CD4-positive, alpha-beta memory T cell (primary cell): Measurements from ENCODE around the gene SPATA6. TPM values are rescaled to one million over a fixed set of nuclear protein-coding genes. Genes with fewer than 3 reads are reported as not detected.
"Not testable (repeated sequence)": the region's sequence is repeated elsewhere in the genome, so short reads cannot be mapped to it uniquely, and the experiment has no call there.

Experiments used
- CTCF ChIA-PET: fragments of 350-600 bp; sonication (Branson Sonifier 250); formaldehyde crosslinking; loops from one replicate; lab custom pipeline; 2021; ENCODE audit warnings: inconsistent platforms; ENCODE audit not compliant: partially characterized antibody; lab: Charles Lee
- POLR2A ChIA-PET: fragments of 350-600 bp; sonication (Branson Sonifier 250); formaldehyde crosslinking; loops from one replicate; lab custom pipeline; 2021; ENCODE audit not compliant: partially characterized antibody; lab: Charles Lee
- DNase-seq, 5 donors: peaks; one replicate each; pipeline versions ENCODE4 v3.0.0 to v3.0.0-alpha.2; 2020 to 2022; ENCODE audit warnings: mixed read lengths in 1 of 5
- H3K27ac ChIP-seq: one replicate; pipeline ENCODE4 v1.7.0; 2013; ENCODE audit warnings: low read depth, low read length
- H3K27me3 ChIP-seq: 2 replicates; pipeline ENCODE4 v1.7.0; 2013; ENCODE audit warnings: mild to moderate bottlenecking, low read length, moderate library complexity; ENCODE audit not compliant: insufficient read depth
- H3K36me3 ChIP-seq: 2 replicates; pipeline ENCODE4 v1.7.0; 2013; ENCODE audit warnings: mild to moderate bottlenecking, low read length, moderate library complexity; ENCODE audit not compliant: insufficient read depth
- H3K4me1 ChIP-seq: 2 replicates; pipeline ENCODE4 v1.7.0; 2013; ENCODE audit warnings: mild to moderate bottlenecking, low read length, moderate library complexity; ENCODE audit not compliant: insufficient read depth
- H3K4me3 ChIP-seq, 2 donors: one replicate each; pipeline ENCODE4 v1.7.0; 2013; ENCODE audit warnings: low read length in 2 of 2, mild to moderate bottlenecking in 1 of 2
- H3K9me3 ChIP-seq, 2 donors: one replicate each; pipeline ENCODE4 v1.7.0; 2013; ENCODE audit warnings: low read length in 2 of 2, control low read depth in 1 of 2; ENCODE audit not compliant: control insufficient read depth in 1 of 2
- H3K27ac Mint-ChIP-seq, 7 donors: one replicate each; pipeline ENCODE4 v1.8.0; 2020 to 2021; ENCODE audit warnings: mixed read lengths in 7 of 7, mild to moderate bottlenecking in 6 of 7, inconsistent platforms in 3 of 7, moderate library complexity in 3 of 7
- H3K27me3 Mint-ChIP-seq, 2 donors: one replicate each; pipeline ENCODE4 v1.8.0; 2020 to 2021; ENCODE audit warnings: mixed read lengths in 2 of 2
- H3K36me3 Mint-ChIP-seq, 2 donors: one replicate each; pipeline ENCODE4 v1.8.0; 2020 to 2021; ENCODE audit warnings: mixed read lengths in 2 of 2, inconsistent platforms in 1 of 2, mild to moderate bottlenecking in 1 of 2
- H3K4me1 Mint-ChIP-seq, 4 donors: one replicate each; pipeline ENCODE4 v1.8.0; 2020 to 2021; ENCODE audit warnings: mixed read lengths in 4 of 4, mild to moderate bottlenecking in 1 of 4
- H3K4me3 Mint-ChIP-seq, 8 donors: one replicate each; pipeline ENCODE4 v1.8.0; 2020 to 2021; ENCODE audit warnings: mixed read lengths in 8 of 8, mild to moderate bottlenecking in 7 of 8, moderate library complexity in 6 of 8, inconsistent platforms in 3 of 8
- H3K9me3 Mint-ChIP-seq, 8 donors: one replicate each; pipeline ENCODE4 v1.8.0; 2020 to 2021; ENCODE audit warnings: mixed read lengths in 8 of 8, mild to moderate bottlenecking in 5 of 8, inconsistent platforms in 3 of 8, moderate library complexity in 1 of 8
- intact Hi-C: fragments of 100-400 bp; cut with micrococcal nuclease; formaldehyde crosslinking; loops from one replicate; pipeline ENCODE4 v1.15.1; 2023
- polyA plus RNA-seq, 2 donors: library from polyadenylated mRNA; unstranded; fragments of 300-500 nt; fragmentation: Illumina TruSeq; gene quantifications; one replicate each; pipeline ENCODE4 v1.2.3, GENCODE V29; 2021
- total RNA-seq, 2 experiments: library from RNA; stranded (reverse); gene quantifications; one replicate each; pipeline ENCODE4 v1.2.3, GENCODE V29; 2021

The SPATA6 gene
- total and polyA plus RNA-seq, 4 experiments from 2014 or later = 1.0 to 2.7 (median 1.9) TPM

GRCh38 chr1:48480023-48480422, 8.0 kb upstream of the SPATA6 start:
- H3K27ac ChIP-seq, H3K27ac Mint-ChIP-seq, H3K4me1 Mint-ChIP-seq, H3K36me3 Mint-ChIP-seq, H3K27me3 ChIP-seq, POLR2A ChIA-PET, H3K36me3 ChIP-seq, H3K9me3 ChIP-seq, H3K4me3 Mint-ChIP-seq, DNase-seq, intact Hi-C loops, H3K4me1 ChIP-seq, H3K27me3 Mint-ChIP-seq, H3K9me3 Mint-ChIP-seq, CTCF ChIA-PET, H3K4me3 ChIP-seq: not testable (repeated sequence)

GRCh38 chr1:48472638-48473037, 634 bp upstream of the SPATA6 start:
- peaks cover 19 to 30% (median 22%) of the 10 kb centered on the region in 4 donors for H3K4me1 Mint-ChIP-seq
- H3K27ac Mint-ChIP-seq = peak overlapping the region in 6 of 7 donors; percentile 24 to 92 (median 86)
- Histone ChIP-seq H3K9me3 (no peaks in the 10 kb centered on the region), H3K4me3 (peak overlapping the region in 1 of 2 donors; percentile 66), H3K27ac (peak overlapping the region; percentile 36), H3K4me1 (peaks cover 22% of the 10 kb centered on the region), H3K36me3 (no peaks in the 10 kb centered on the region), H3K27me3 (no peaks in the 10 kb centered on the region)
- peaks cover 8 to 13% of the 10 kb centered on the region in 2 donors for H3K27me3 Mint-ChIP-seq
- POLR2A ChIA-PET = no interaction called here
- H3K9me3 Mint-ChIP-seq = peaks cover 0 to 17% (median 5%) of the 10 kb centered on the region in 8 donors
- CTCF ChIA-PET = interaction anchor here (1.1 to 2.4 kb wide), 3 partner anchors 18 to 30 kb away, joined by 3 to 8 read pairs (median 5); no protein-coding TSS in a partner anchor
- intact Hi-C loops = no loop called here
- DNase-seq = no peak
- H3K36me3 Mint-ChIP-seq = no peaks in the 10 kb centered on the region
- H3K4me3 Mint-ChIP-seq = peak overlapping the region; percentile 79 to 96 (median 92)

- Histone ChIP-seq H3K9me3 (no peaks in the 10 kb centered on the region), H3K27me3 (no peaks in the 10 kb centered on the region), H3K4me1 (peaks cover 22% of the 10 kb centered on the region), H3K27ac (peak overlapping the region; percentile 36), H3K4me3 (peak overlapping the region; percentile 49 to 66), H3K36me3 (no peaks in the 10 kb centered on the region)
- H3K27ac Mint-ChIP-seq = peak overlapping the region; percentile 24 to 97 (median 94)
- POLR2A ChIA-PET = no interaction called here
- no peaks in the 10 kb centered on the region for H3K36me3 Mint-ChIP-seq
- intact Hi-C loops = no loop called here
- H3K9me3 Mint-ChIP-seq = peaks cover 0 to 11% (median 5%) of the 10 kb centered on the region in 8 donors
- peaks cover 6 to 10% of the 10 kb centered on the region in 2 donors for H3K27me3 Mint-ChIP-seq
- peaks cover 19 to 30% (median 25%) of the 10 kb centered on the region in 4 donors for H3K4me1 Mint-ChIP-seq
- DNase-seq = no peak
- CTCF ChIA-PET = interaction anchor here (2.4 kb wide), 1 partner anchor 27 kb away, joined by 8 read pairs; no protein-coding TSS in a partner anchor
- peak overlapping the region; percentile 79 to 96 (median 92) for H3K4me3 Mint-ChIP-seq
These were observed 884 bp downstream of the SPATA6 start for GRCh38 chr1:48470950-48471690.

- H3K36me3 Mint-ChIP-seq = no peaks in the 10 kb centered on the region
- intact Hi-C loops = no loop called here
- H3K4me3 Mint-ChIP-seq = peak overlapping the region in 7 of 8 donors; percentile 79 to 96 (median 91)
- H3K27ac Mint-ChIP-seq = peak overlapping the region; percentile 24 to 97 (median 93)
- H3K9me3 Mint-ChIP-seq = peaks cover 0 to 10% (median 5%) of the 10 kb centered on the region in 8 donors
- no peaks in the 10 kb centered on the region for H3K36me3 ChIP-seq
- H3K27me3 Mint-ChIP-seq = peaks cover 6 to 7% of the 10 kb centered on the region in 2 donors
- no peaks in the 10 kb centered on the region for H3K27me3 ChIP-seq
- peaks cover 19 to 30% (median 25%) of the 10 kb centered on the region in 4 donors for H3K4me1 Mint-ChIP-seq
- no peaks in the 10 kb centered on the region for H3K9me3 ChIP-seq
- H3K4me1 ChIP-seq = peaks cover 22% of the 10 kb centered on the region
- POLR2A ChIA-PET = no interaction called here
- H3K4me3 ChIP-seq = no peak overlapping the region
- DNase-seq = no peak
- no peak overlapping the region for H3K27ac ChIP-seq
- CTCF ChIA-PET = no interaction called here
These were observed 1.5 kb downstream of the SPATA6 start for GRCh38 chr1:48470481-48470855.

- H3K4me1 Mint-ChIP-seq = peaks cover 19 to 30% (median 25%) of the 10 kb centered on the region in 4 donors
- Histone ChIP-seq H3K9me3 (no peaks in the 10 kb centered on the region), H3K4me3 (no peak overlapping the region), H3K27ac (no peak overlapping the region), H3K36me3 (no peaks in the 10 kb centered on the region), H3K27me3 (no peaks in the 10 kb centered on the region), H3K4me1 (peaks cover 22% of the 10 kb centered on the region)
- peak overlapping the region; percentile 24 to 97 (median 82) for H3K27ac Mint-ChIP-seq
- intact Hi-C loops = no loop called here
- ChIA-PET CTCF (interaction anchor here (1.1 kb wide), 1 partner anchor 27 kb away, joined by 4 read pairs; no protein-coding TSS in a partner anchor), POLR2A (no interaction called here)
- H3K36me3 Mint-ChIP-seq = no peaks in the 10 kb centered on the region
- H3K27me3 Mint-ChIP-seq = peaks cover 6% of the 10 kb centered on the region in 2 donors
- peaks cover 0 to 8% (median 3%) of the 10 kb centered on the region in 8 donors for H3K9me3 Mint-ChIP-seq
- peak overlapping the region; percentile 5 to 96 (median 84) for H3K4me3 Mint-ChIP-seq
- no peak for DNase-seq
These were observed 2.2 kb downstream of the SPATA6 start for GRCh38 chr1:48469616-48470480.

GRCh38 chr1:48466594-48466993, 5.4 kb downstream of the SPATA6 start:
- POLR2A ChIA-PET = no interaction called here
- Mint-ChIP-seq H3K27me3 (peaks cover 2 to 4% of the 10 kb centered on the region in 2 donors), H3K36me3 (no peaks in the 10 kb centered on the region), H3K27ac (no peak overlapping the region), H3K9me3 (peaks cover 0 to 3% (median 0%) of the 10 kb centered on the region in 8 donors), H3K4me1 (peaks cover 17 to 20% (median 17%) of the 10 kb centered on the region in 4 donors), H3K4me3 (no peak overlapping the region)
- CTCF ChIA-PET = no interaction called here
- DNase-seq = no peak
- Histone ChIP-seq H3K27ac (no peak overlapping the region), H3K36me3 (no peaks in the 10 kb centered on the region), H3K4me3 (no peak overlapping the region), H3K4me1 (peaks cover 17% of the 10 kb centered on the region), H3K9me3 (no peaks in the 10 kb centered on the region), H3K27me3 (no peaks in the 10 kb centered on the region)
- intact Hi-C loops = no loop called here
